ENCODE measurements around the gene TMEM18. TPM values are rescaled to one million over a fixed set of nuclear protein-coding genes. Genes with fewer than 3 reads are reported as not detected.

Gene TMEM18
- total and polyA plus RNA-seq, 2 of the 4 experiments (the other 2 are of a cell fraction), result 15.2 to 30.2 TPM

DNA sequence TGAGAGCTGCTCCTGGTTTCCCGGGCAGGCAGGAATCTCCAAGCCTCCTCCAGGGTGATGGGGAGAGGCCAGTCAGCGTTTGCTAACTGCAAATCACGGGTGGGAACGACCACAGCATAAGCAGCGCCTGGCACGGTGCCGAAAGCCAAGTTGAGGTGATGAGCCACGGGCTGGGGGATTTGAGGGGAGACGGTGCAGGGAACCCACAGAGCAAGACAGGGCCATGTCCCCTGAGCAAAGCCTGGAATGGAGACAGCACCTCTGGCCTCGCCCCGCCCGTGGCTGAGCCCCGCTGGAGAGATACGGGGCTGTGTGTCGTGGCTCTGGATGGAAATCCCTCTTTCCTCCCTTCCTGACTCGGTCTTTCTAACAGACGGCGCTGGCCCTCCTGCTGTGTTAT, 31.5 kb upstream of the TMEM18 start:
- TF ChIP-seq, protein P1, sequence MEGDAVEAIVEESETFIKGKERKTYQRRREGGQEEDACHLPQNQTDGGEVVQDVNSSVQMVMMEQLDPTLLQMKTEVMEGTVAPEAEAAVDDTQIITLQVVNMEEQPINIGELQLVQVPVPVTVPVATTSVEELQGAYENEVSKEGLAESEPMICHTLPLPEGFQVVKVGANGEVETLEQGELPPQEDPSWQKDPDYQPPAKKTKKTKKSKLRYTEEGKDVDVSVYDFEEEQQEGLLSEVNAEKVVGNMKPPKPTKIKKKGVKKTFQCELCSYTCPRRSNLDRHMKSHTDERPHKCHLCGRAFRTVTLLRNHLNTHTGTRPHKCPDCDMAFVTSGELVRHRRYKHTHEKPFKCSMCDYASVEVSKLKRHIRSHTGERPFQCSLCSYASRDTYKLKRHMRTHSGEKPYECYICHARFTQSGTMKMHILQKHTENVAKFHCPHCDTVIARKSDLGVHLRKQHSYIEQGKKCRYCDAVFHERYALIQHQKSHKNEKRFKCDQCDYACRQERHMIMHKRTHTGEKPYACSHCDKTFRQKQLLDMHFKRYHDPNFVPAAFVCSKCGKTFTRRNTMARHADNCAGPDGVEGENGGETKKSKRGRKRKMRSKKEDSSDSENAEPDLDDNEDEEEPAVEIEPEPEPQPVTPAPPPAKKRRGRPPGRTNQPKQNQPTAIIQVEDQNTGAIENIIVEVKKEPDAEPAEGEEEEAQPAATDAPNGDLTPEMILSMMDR (conservative IDR thresholded peaks at IDR 0.05; ENCODE audit: low read depth, low read length), result no peak
- TF ChIP-seq RCOR1 (IDR thresholded peaks at IDR 0.05; ENCODE audit: insufficient replicate concordance, low read length), result no peak
- no peak for TF ChIP-seq RAD21 (IDR thresholded peaks at IDR 0.05; ENCODE audit: low read length)
- TF ChIP-seq MAZ (IDR thresholded peaks at IDR 0.05; ENCODE audit: borderline replicate concordance, low read depth, low read length), result no peak
- TF ChIP-seq POLR2A (IDR thresholded peaks at IDR 0.05; ENCODE audit: low read depth, low read length), result no peak
- TF ChIP-seq, protein P2, sequence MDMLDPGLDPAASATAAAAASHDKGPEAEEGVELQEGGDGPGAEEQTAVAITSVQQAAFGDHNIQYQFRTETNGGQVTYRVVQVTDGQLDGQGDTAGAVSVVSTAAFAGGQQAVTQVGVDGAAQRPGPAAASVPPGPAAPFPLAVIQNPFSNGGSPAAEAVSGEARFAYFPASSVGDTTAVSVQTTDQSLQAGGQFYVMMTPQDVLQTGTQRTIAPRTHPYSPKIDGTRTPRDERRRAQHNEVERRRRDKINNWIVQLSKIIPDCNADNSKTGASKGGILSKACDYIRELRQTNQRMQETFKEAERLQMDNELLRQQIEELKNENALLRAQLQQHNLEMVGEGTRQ (IDR thresholded peaks at IDR 0.05; ENCODE audit: low read depth, low read length), result no peak
- no peak for TF ChIP-seq CHD1 (IDR thresholded peaks at IDR 0.05; ENCODE audit: low read depth, low read length)
- no peak for TF ChIP-seq MAFK (IDR thresholded peaks at IDR 0.05; ENCODE audit: low read depth, low read length)
- no peak for TF ChIP-seq NFE2L2 (IDR thresholded peaks at IDR 0.05; ENCODE audit: low read depth, low read length)
- TF ChIP-seq SMC3 (IDR thresholded peaks at IDR 0.05; ENCODE audit: low read depth, low read length), result no peak
- TF ChIP-seq RFX5 (IDR thresholded peaks at IDR 0.05; ENCODE audit: low read depth, low read length), result no peak
- no peak for TF ChIP-seq MXI1 (IDR thresholded peaks at IDR 0.05; ENCODE audit: borderline replicate concordance, low read depth, low read length)
- TF ChIP-seq, protein P3, sequence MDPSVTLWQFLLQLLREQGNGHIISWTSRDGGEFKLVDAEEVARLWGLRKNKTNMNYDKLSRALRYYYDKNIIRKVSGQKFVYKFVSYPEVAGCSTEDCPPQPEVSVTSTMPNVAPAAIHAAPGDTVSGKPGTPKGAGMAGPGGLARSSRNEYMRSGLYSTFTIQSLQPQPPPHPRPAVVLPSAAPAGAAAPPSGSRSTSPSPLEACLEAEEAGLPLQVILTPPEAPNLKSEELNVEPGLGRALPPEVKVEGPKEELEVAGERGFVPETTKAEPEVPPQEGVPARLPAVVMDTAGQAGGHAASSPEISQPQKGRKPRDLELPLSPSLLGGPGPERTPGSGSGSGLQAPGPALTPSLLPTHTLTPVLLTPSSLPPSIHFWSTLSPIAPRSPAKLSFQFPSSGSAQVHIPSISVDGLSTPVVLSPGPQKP (IDR thresholded peaks at IDR 0.05; ENCODE audit: borderline replicate concordance, low read depth, low read length), result no peak
- no peak for TF ChIP-seq BHLHE40 (IDR thresholded peaks at IDR 0.05; ENCODE audit: low read depth, low read length)
- no peak for TF ChIP-seq FOS (IDR thresholded peaks at IDR 0.05; ENCODE audit: low read depth, low read length)
- no peak for TF ChIP-seq CEBPB (IDR thresholded peaks at IDR 0.05; ENCODE audit: low read depth, low read length)
- POLR2A ChIA-PET (ENCODE audit: unreplicated experiment), result no interaction called here
- no peaks in the 10 kb centered on the region for H3K36me3 ChIP-seq (ENCODE audit: control insufficient read depth, insufficient read depth, low read length)
- WGBS, 2 experiments (ENCODE audit: extremely low coverage in 2 of 2, insufficient read length in 1 of 2), result 74% methylated on average over 7 of the region's 18 CpGs; no CpG with 5 or more reads in 1 of the 2 experiments
- H2AFZ ChIP-seq (replicated peaks; ENCODE audit: low read length, poor library complexity), result peak overlapping the region; percentile 37
- no peak overlapping the region for H3K23ac ChIP-seq (ENCODE audit: low read depth, low read length)
- ATAC-seq (ENCODE audit: low read depth), result no peak
- H2AK9ac ChIP-seq (replicated peaks; ENCODE audit: low read depth, low read length, poor library complexity), result no peak overlapping the region
- BruUV-seq (replicated peaks), result no TSS peak
- H3K9me3 ChIP-seq (ENCODE audit: control insufficient read depth, insufficient read depth, low read length), result no peaks in the 10 kb centered on the region
- no peak overlapping the region for H3K14ac ChIP-seq (replicated peaks; ENCODE audit: low read depth, low read length)
- H4K8ac ChIP-seq (ENCODE audit: low read depth in 2 of 2, low read length in 2 of 2), result no peak overlapping the region
- dilution Hi-C loops (cut with HindIII; ENCODE audit: low sequenced_read_pairs, unreplicated experiment) (no loop called here), intact Hi-C loops (cut with micrococcal nuclease) (no loop called here), in situ Hi-C loops (cut with MboI; ENCODE audit: low sequenced_read_pairs) (no loop called here)
- no peak overlapping the region for H2BK20ac ChIP-seq (ENCODE audit: low read depth, low read length)
- DNase-seq, result no peak
- H4K20me1 ChIP-seq (ENCODE audit: insufficient read depth, low read length), result no peaks in the 10 kb centered on the region
- no peaks in the 10 kb centered on the region for H3K79me1 ChIP-seq (ENCODE audit: low read depth in 1 of 2, low read length in 2 of 2)
- H3K4ac ChIP-seq (ENCODE audit: low read depth, low read length), result no peak overlapping the region
- H4K91ac ChIP-seq (ENCODE audit: insufficient read depth, low read depth, low read length), result no peak overlapping the region
- no peak overlapping the region for H4K5ac ChIP-seq (ENCODE audit: low read depth, low read length)
- H2BK120ac ChIP-seq (ENCODE audit: low read depth, low read length), result no peak overlapping the region
- H2BK5ac ChIP-seq (ENCODE audit: low read depth, low read length, poor library complexity, severe bottlenecking), result no peak overlapping the region
- H3K27ac ChIP-seq (ENCODE audit: insufficient read depth, low read length), result no peak overlapping the region
- H3K18ac ChIP-seq (ENCODE audit: low read depth, low read length), result no peak overlapping the region
- H3K56ac ChIP-seq (ENCODE audit: extremely low read depth, insufficient read depth, low read length), result no peak overlapping the region
- H3K27me3 ChIP-seq (ENCODE audit: control insufficient read depth, insufficient read depth, low read length), result peaks cover 4% of the 10 kb centered on the region; the same call in 1 of the 2 replicates
- no peak overlapping the region for H2BK15ac ChIP-seq (ENCODE audit: low read depth, low read length)
- H3K9me1 ChIP-seq (ENCODE audit: insufficient read depth, low read length), result no peaks in the 10 kb centered on the region
- H3K4me1 ChIP-seq (ENCODE audit: control insufficient read depth, insufficient read depth, low read length), result no peaks in the 10 kb centered on the region
- CTCF ChIA-PET, result no interaction called here
- H3K4me2 ChIP-seq (ENCODE audit: low read depth, low read length), result no peak overlapping the region
- H2AK5ac ChIP-seq (ENCODE audit: low read depth, low read length), result no peak overlapping the region
- no peak overlapping the region for H3K4me3 ChIP-seq (ENCODE audit: insufficient read depth, low read depth, low read length)
- H3K9ac ChIP-seq (ENCODE audit: low read depth, low read length), result no peak overlapping the region

Data from IMR-90 (cell line).